Mesenchymal stem cell (in vitro differentiated cells and primary cell): ENCODE data around the gene MVB12B.

Experiments used
- DNase-seq: peaks from one replicate; pipeline ENCODE4 v3.0.0-alpha.2; 2013
- H2AFZ ChIP-seq: one replicate; pipeline ENCODE4 v1.6.1; 2013; ENCODE audit warnings: low read depth, mild to moderate bottlenecking, control low read depth, inconsistent platforms, low read length, moderate library complexity
- H2AK5ac ChIP-seq: 2 replicates; pipeline ENCODE4 v1.6.1; 2013; ENCODE audit warnings: low read length, moderate library complexity, mild to moderate bottlenecking, inconsistent platforms; ENCODE audit not compliant: severe bottlenecking
- H2BK120ac ChIP-seq: one replicate; pipeline ENCODE4 v1.6.1; 2013; ENCODE audit warnings: low read depth, mild to moderate bottlenecking, inconsistent platforms, low read length, moderate library complexity
- H2BK12ac ChIP-seq, 2 experiments: one replicate each; pipeline ENCODE4 v1.6.1; 2013; ENCODE audit warnings: inconsistent platforms in 2 of 2, low read length in 2 of 2, mild to moderate bottlenecking in 2 of 2, moderate library complexity in 2 of 2, control low read depth in 1 of 2
- H2BK15ac ChIP-seq: one replicate; pipeline ENCODE4 v1.6.1; 2013; ENCODE audit warnings: mild to moderate bottlenecking, low read depth, inconsistent platforms; ENCODE audit not compliant: poor library complexity, severe bottlenecking
- H2BK5ac ChIP-seq: 2 replicates; pipeline ENCODE4 v1.6.1; 2013; ENCODE audit warnings: low read depth, mild to moderate bottlenecking, low read length, control low read depth, inconsistent platforms; ENCODE audit not compliant: poor library complexity, severe bottlenecking
- H3K14ac ChIP-seq, 2 experiments: one replicate each; pipeline ENCODE4 v1.6.1; 2013; ENCODE audit warnings: inconsistent platforms in 2 of 2, low read length in 2 of 2, control low read depth in 1 of 2, mild to moderate bottlenecking in 1 of 2, moderate library complexity in 1 of 2
- H3K18ac ChIP-seq, 2 experiments: one replicate each; pipeline ENCODE4 v1.6.1; 2013; ENCODE audit warnings: inconsistent platforms in 2 of 2, low read length in 2 of 2, control low read depth in 1 of 2, low read depth in 1 of 2, mild to moderate bottlenecking in 1 of 2
- H3K23ac ChIP-seq, 2 experiments: one replicate each; pipeline ENCODE4 v1.6.1; 2013; ENCODE audit warnings: inconsistent platforms in 2 of 2, low read length in 2 of 2, mild to moderate bottlenecking in 2 of 2, moderate library complexity in 2 of 2, control low read depth in 1 of 2
- H3K27ac ChIP-seq: 2 replicates; pipeline ENCODE4 v1.5.1; 2013; ENCODE audit warnings: mild to moderate bottlenecking, moderate library complexity, low read length, control low read depth, inconsistent platforms; ENCODE audit not compliant: poor library complexity, severe bottlenecking
- H3K27me3 ChIP-seq, 2 experiments: 2 replicates each; pipeline versions ENCODE4 v1.6.1 to v1.7.0; 2013; ENCODE audit warnings: low read length in 2 of 2, mild to moderate bottlenecking in 2 of 2, moderate library complexity in 2 of 2, control low read depth in 1 of 2, inconsistent platforms in 1 of 2; ENCODE audit not compliant: control insufficient read depth in 1 of 2, insufficient read depth in 1 of 2
- H3K36me3 ChIP-seq, 2 experiments: 2 replicates each; pipeline versions ENCODE4 v1.6.1 to v1.7.0; 2013; ENCODE audit warnings: low read length in 2 of 2, control low read depth in 1 of 2, inconsistent platforms in 1 of 2, low read depth in 1 of 2, mild to moderate bottlenecking in 1 of 2; ENCODE audit not compliant: insufficient read depth in 2 of 2, control insufficient read depth in 1 of 2
- H3K4ac ChIP-seq, 2 experiments: one replicate each; pipeline ENCODE4 v1.6.1; 2013; ENCODE audit warnings: inconsistent platforms in 2 of 2, low read length in 2 of 2, mild to moderate bottlenecking in 2 of 2, moderate library complexity in 2 of 2, control low read depth in 1 of 2, low read depth in 1 of 2
- H3K4me1 ChIP-seq: 2 replicates; pipeline ENCODE4 v1.6.1; 2013; ENCODE audit warnings: low read depth, low read length, control low read depth; ENCODE audit not compliant: control insufficient read depth, insufficient read depth
- H3K4me2 ChIP-seq: 2 replicates; pipeline ENCODE4 v1.6.1; 2013; ENCODE audit warnings: low read length, mild to moderate bottlenecking, inconsistent platforms; ENCODE audit not compliant: poor library complexity, severe bottlenecking
- H3K4me3 ChIP-seq, 2 experiments: 2 replicates each; pipeline versions ENCODE4 v1.5.1 to v1.7.0; 2013; ENCODE audit warnings: low read length in 2 of 2, mild to moderate bottlenecking in 2 of 2, control low read depth in 1 of 2, low read depth in 1 of 2; ENCODE audit not compliant: insufficient read depth in 1 of 2
- H3K79me1 ChIP-seq: replicated peaks from 2 replicates; pipeline ENCODE4 v1.6.1; 2013; ENCODE audit warnings: mild to moderate bottlenecking, control low read depth, low read length, inconsistent platforms; ENCODE audit not compliant: poor library complexity, severe bottlenecking
- H3K9ac ChIP-seq: 2 replicates; pipeline ENCODE4 v1.7.0; 2013; ENCODE audit warnings: mild to moderate bottlenecking, low read length, moderate library complexity
- H3K9me3 ChIP-seq: 2 replicates; pipeline ENCODE4 v1.7.0; 2013; ENCODE audit warnings: mild to moderate bottlenecking, low read length; ENCODE audit not compliant: control insufficient read depth
- H4K8ac ChIP-seq: one replicate; pipeline ENCODE4 v1.6.1; 2013; ENCODE audit warnings: inconsistent platforms, mild to moderate bottlenecking, low read length, moderate library complexity
- H4K91ac ChIP-seq: one replicate; pipeline ENCODE4 v1.6.1; 2013; ENCODE audit warnings: mild to moderate bottlenecking, low read length, inconsistent platforms
- WGBS: methylation state at CpG from one replicate; pipeline ENCODE4 v1.1.7; 2013; ENCODE audit warnings: mixed read lengths; 5-methylcytosine and 5-hydroxymethylcytosine counted together

MVB12B gene

DNA sequence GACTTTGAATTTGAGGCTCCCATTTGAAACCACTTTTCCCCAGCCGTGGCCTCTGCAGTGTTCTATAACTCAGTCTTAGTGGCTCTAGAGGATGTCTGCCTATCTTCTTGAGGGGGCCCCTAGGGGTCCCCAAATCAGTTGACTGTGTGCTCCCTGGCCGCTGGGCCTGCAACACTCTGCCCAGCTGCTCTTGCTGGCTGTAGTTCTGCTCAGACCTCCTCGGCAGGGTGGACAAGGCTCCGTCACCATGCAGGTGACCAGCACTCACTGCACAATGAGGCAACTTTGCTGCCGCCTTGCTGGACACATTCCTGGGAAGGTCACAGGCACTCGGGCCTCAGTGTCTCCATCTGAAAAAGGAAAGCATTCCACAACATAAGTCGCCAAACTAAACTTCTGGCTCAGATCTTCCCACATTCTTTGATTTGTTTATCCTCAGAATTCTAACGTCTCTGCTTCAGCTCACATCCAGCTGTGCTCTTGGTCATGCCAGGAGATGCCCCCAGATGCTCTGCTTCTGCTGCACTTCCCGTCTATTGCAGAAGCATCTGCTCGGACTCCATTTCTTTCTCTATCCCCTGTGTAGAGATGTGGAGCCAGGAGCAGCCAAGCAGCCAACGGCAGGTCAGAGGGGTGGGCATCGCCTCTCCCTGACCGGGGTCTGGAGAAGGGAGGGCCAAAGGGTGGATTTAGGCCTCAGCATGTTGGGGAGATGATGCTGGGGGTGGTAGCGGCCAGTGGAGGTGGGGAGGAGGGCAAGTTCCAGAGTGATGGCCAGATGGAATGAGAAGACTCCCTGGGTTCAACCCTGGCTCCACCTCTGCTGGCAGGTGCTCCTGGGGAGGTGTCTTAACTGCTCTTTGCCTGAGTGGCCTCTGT lies 133.6 kb downstream of the MVB12B start:
- H3K9me3 ChIP-seq = no peaks in the 10 kb centered on the region
- H2AFZ ChIP-seq = no peak overlapping the region
- H2BK12ac ChIP-seq = no peak overlapping the region
- H3K27ac ChIP-seq = no peak overlapping the region
- 87% methylated on average over 14 of the region's 14 CpGs for WGBS
- no peaks in the 10 kb centered on the region for H3K27me3 ChIP-seq
- DNase-seq = no peak
- peak overlapping the region in 1 of 2 experiments; percentile 13 for H3K14ac ChIP-seq
- no peak overlapping the region for H4K8ac ChIP-seq
- H2BK15ac ChIP-seq = no peak overlapping the region
- H2AK5ac ChIP-seq = no peak overlapping the region
- no peak overlapping the region for H3K9ac ChIP-seq
- no peak overlapping the region for H3K4ac ChIP-seq
- H3K4me2 ChIP-seq = no peak overlapping the region
- no peaks in the 10 kb centered on the region for H3K79me1 ChIP-seq
- H3K23ac ChIP-seq = no peak overlapping the region
- H3K4me1 ChIP-seq = peaks cover 3% of the 10 kb centered on the region
- H2BK5ac ChIP-seq = no peak overlapping the region
- no peak overlapping the region for H3K18ac ChIP-seq
- no peak overlapping the region for H3K4me3 ChIP-seq
- no peak overlapping the region for H2BK120ac ChIP-seq
- no peaks in the 10 kb centered on the region for H3K36me3 ChIP-seq
- no peak overlapping the region for H4K91ac ChIP-seq

DNA sequence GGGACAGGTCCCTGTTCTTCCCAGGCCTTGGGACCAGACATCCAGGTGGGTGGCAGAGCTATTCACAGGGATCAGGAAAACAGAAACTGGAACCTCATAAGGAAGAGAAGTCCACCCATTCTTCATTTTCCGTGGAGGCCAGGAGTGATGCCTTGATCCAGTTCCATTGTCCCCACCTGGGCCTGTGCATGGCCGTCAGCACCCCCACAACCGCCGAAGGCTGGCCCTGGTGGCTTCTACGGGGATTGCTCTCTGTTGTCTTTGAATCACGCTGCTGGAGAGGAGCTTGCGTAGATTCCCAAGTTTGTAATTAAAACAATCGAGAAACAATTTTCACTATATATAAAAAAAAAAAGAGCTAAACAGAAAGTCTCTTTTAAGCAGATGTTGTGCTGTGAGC lies 134.4 kb downstream of the MVB12B start:
- Histone ChIP-seq H2BK120ac (no peak overlapping the region), H3K4me1 (peaks cover 3% of the 10 kb centered on the region), H3K36me3 (no peaks in the 10 kb centered on the region), H2BK12ac (no peak overlapping the region), H3K4me3 (no peak overlapping the region), H2BK15ac (no peak overlapping the region), H3K9me3 (no peaks in the 10 kb centered on the region), H3K14ac (no peak overlapping the region), H3K18ac (no peak overlapping the region), H4K91ac (no peak overlapping the region), H3K4me2 (no peak overlapping the region), H3K23ac (no peak overlapping the region), H2AK5ac (no peak overlapping the region), H3K79me1 (no peaks in the 10 kb centered on the region), H2AFZ (no peak overlapping the region), H3K9ac (no peak overlapping the region), H3K27ac (no peak overlapping the region), H3K27me3 (no peaks in the 10 kb centered on the region), H2BK5ac (no peak overlapping the region), H3K4ac (no peak overlapping the region), H4K8ac (no peak overlapping the region)
- WGBS = 94% methylated on average over 6 of the region's 8 CpGs
- DNase-seq = no peak

DNA sequence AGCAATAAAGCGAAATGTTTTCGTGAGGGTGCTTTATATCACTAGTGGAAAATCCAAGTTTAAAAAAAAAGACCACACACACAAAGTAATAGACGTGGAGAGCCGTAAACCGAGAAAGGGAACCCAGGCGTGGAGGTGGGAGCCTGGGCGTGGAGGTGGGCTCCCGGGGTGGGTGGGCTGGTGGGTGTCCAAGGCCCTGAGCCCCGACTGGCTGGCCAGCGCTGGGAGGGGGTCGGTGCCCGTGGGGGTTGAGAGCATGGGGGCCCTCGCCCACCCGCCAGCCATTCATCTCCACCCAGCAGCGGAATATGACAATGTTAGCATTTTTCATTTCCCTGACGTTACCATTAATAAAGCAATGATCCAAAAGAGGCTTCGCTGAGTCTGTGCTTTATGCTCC lies 135.0 kb downstream of the MVB12B start:
- H3K4me2 ChIP-seq = no peak overlapping the region
- no peaks in the 10 kb centered on the region for H3K36me3 ChIP-seq
- H3K9ac ChIP-seq = no peak overlapping the region
- no peak overlapping the region for H3K4me3 ChIP-seq
- peaks cover 3% of the 10 kb centered on the region for H3K4me1 ChIP-seq
- H2BK12ac ChIP-seq = no peak overlapping the region
- H3K9me3 ChIP-seq = no peaks in the 10 kb centered on the region
- no peak overlapping the region for H3K4ac ChIP-seq
- H3K27me3 ChIP-seq = no peaks in the 10 kb centered on the region
- no peak overlapping the region for H3K27ac ChIP-seq
- H2BK15ac ChIP-seq = no peak overlapping the region
- no peak overlapping the region for H3K23ac ChIP-seq
- no peak overlapping the region for H4K8ac ChIP-seq
- H2AFZ ChIP-seq = no peak overlapping the region
- no peak overlapping the region for H2BK120ac ChIP-seq
- H3K18ac ChIP-seq = no peak overlapping the region
- WGBS = 98% methylated on average over 15 of the region's 17 CpGs
- DNase-seq = no peak
- H3K79me1 ChIP-seq = no peaks in the 10 kb centered on the region
- no peak overlapping the region for H4K91ac ChIP-seq
- no peak overlapping the region for H3K14ac ChIP-seq
- no peak overlapping the region for H2BK5ac ChIP-seq
- H2AK5ac ChIP-seq = no peak overlapping the region

DNA sequence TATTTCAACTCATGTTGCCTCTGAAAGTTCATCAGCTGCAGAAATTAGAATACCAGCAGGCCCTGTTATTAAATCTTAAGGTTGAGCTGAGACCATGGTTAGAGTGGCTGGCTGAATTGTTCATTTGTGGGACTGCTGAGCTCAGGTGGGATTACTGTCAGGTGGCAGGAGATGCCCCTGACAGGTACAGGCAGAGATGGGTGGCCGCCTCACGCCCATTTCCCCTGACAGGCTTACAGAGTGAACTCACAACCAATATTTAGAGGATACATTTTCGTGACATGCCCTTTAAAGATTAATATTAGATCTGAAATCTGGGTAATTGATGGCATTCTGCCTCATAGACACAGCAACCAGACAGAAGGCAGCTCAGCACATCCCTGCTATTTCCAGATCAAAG lies 136.0 kb downstream of the MVB12B start:
- H4K91ac ChIP-seq = no peak overlapping the region
- no peak overlapping the region for H3K4me2 ChIP-seq
- H3K9me3 ChIP-seq = no peaks in the 10 kb centered on the region
- no peaks in the 10 kb centered on the region for H3K36me3 ChIP-seq
- H3K4ac ChIP-seq = no peak overlapping the region
- H2AFZ ChIP-seq = no peak overlapping the region
- no peaks in the 10 kb centered on the region for H3K79me1 ChIP-seq
- no peak overlapping the region for H3K18ac ChIP-seq
- no peaks in the 10 kb centered on the region for H3K27me3 ChIP-seq
- no peak overlapping the region for H3K23ac ChIP-seq
- no peak overlapping the region for H2BK15ac ChIP-seq
- no peak overlapping the region for H2BK5ac ChIP-seq
- H2AK5ac ChIP-seq = no peak overlapping the region
- WGBS = no CpG with 5 or more reads among the region's 3 CpGs
- no peak for DNase-seq
- no peak overlapping the region for H4K8ac ChIP-seq
- no peak overlapping the region for H2BK12ac ChIP-seq
- peaks cover 3% of the 10 kb centered on the region for H3K4me1 ChIP-seq
- H3K4me3 ChIP-seq = no peak overlapping the region
- no peak overlapping the region for H2BK120ac ChIP-seq
- no peak overlapping the region for H3K14ac ChIP-seq
- H3K27ac ChIP-seq = no peak overlapping the region
- H3K9ac ChIP-seq = no peak overlapping the region
